NCI-H1092 (cell line): Measurements from ENCODE around the gene GP2.

ENCODE experiments used
- DNase-seq: peaks from one replicate; lab custom pipeline; 2025; lab: John Stamatoyannopoulos, UW

Gene GP2

GRCh38 chr16:20327444-20328041 is at the start of gene GP2:
Gene GP2, minus strand, starts transcription at chr16:20327513. Its CDS starts 1,082 bp downstream, at chr16:20326431.
- peak; percentile 5 for DNase-seq

GRCh38 chr16:20372701-20373100 is 45.4 kb upstream of the GP2 start:
- DNase-seq: no peak

- DNase-seq: no peak
Measured at GRCh38 chr16:20369452-20370054, 42.2 kb upstream of the GP2 start.

GRCh38 chr16:20364051-20364450 is 36.7 kb upstream of the GP2 start:
- DNase-seq: no peak

- no peak for DNase-seq
Measured at GRCh38 chr16:20363191-20363590, 35.9 kb upstream of the GP2 start.

- no peak for DNase-seq
Measured at GRCh38 chr16:20359997-20360396, 32.7 kb upstream of the GP2 start.

- no peak for DNase-seq
Measured at GRCh38 chr16:20355114-20355782, 27.9 kb upstream of the GP2 start.

- DNase-seq: no peak
Measured at GRCh38 chr16:20353379-20353778, 26.1 kb upstream of the GP2 start.

- no peak for DNase-seq
Measured at GRCh38 chr16:20352615-20353014, 25.3 kb upstream of the GP2 start, which contains the start of gene UMOD. Gene UMOD, minus strand, starts transcription at chr16:20352715. Its CDS starts 1,978 bp downstream, at chr16:20350737.

GRCh38 chr16:20349615-20350014 is 22.3 kb upstream of the GP2 start:
- DNase-seq: no peak

GRCh38 chr16:20348365-20349185 is 21.3 kb upstream of the GP2 start:
- DNase-seq: peak; percentile 46

- no peak for DNase-seq
Measured at GRCh38 chr16:20347666-20348364, 20.5 kb upstream of the GP2 start.

- DNase-seq: no peak
Measured at GRCh38 chr16:20344611-20345010, 17.3 kb upstream of the GP2 start.

GRCh38 chr16:20339744-20340143 is 12.4 kb upstream of the GP2 start:
- DNase-seq: no peak

- no peak for DNase-seq
Measured at GRCh38 chr16:20336955-20337354, 9.6 kb upstream of the GP2 start.

GRCh38 chr16:20334396-20334795 is 7.1 kb upstream of the GP2 start:
- no peak for DNase-seq

GRCh38 chr16:20333120-20333519 is 5.8 kb upstream of the GP2 start:
- DNase-seq: no peak

GRCh38 chr16:20332411-20332810 is 5.1 kb upstream of the GP2 start:
- no peak for DNase-seq

- DNase-seq: no peak
Measured at GRCh38 chr16:20331635-20332034, 4.3 kb upstream of the GP2 start.

- no peak for DNase-seq
Measured at GRCh38 chr16:20329392-20330138, 2.3 kb upstream of the GP2 start.

GRCh38 chr16:20326321-20326720 is 992 bp downstream of the GP2 start:
- no peak for DNase-seq
